Left kidney (tissue), 2 donors: ENCODE data around the gene ABHD17C. TPM values are rescaled to one million over a fixed set of nuclear protein-coding genes. Genes with fewer than 3 reads are reported as not detected.

ENCODE experiments used
- DNase-seq: peaks from one replicate; pipeline ENCODE4 v3.0.0-alpha.2; 2013
- polyA plus RNA-seq: library from polyadenylated mRNA; unstranded; fragments of 120-200 nt; gene quantifications from one replicate; pipeline ENCODE4 v1.2.1, GENCODE V29; 2013; ENCODE audit not compliant: insufficient read length

ABHD17C gene
- polyA plus RNA-seq, 1 donor: 32.7 TPM

- no peak for DNase-seq
Observed at GRCh38 chr15:80727196-80727595, 32.1 kb downstream of the ABHD17C start.

- no peak for DNase-seq
Observed at GRCh38 chr15:80727596-80727995, 32.5 kb downstream of the ABHD17C start.

GRCh38 chr15:80730387-80730786 is 35.3 kb downstream of the ABHD17C start:
- no peak for DNase-seq

- DNase-seq: no peak
Observed at GRCh38 chr15:80730926-80731325, 35.8 kb downstream of the ABHD17C start.

- DNase-seq: no peak
Observed at GRCh38 chr15:80732167-80732566, 37.1 kb downstream of the ABHD17C start.

- DNase-seq: no peak
Observed at GRCh38 chr15:80732818-80733217, 37.7 kb downstream of the ABHD17C start.

- DNase-seq: no peak
Observed at GRCh38 chr15:80733460-80733859, 38.4 kb downstream of the ABHD17C start.

GRCh38 chr15:80735344-80735743 is 40.2 kb downstream of the ABHD17C start:
- DNase-seq: no peak

GRCh38 chr15:80736560-80736959 is 41.5 kb downstream of the ABHD17C start:
- peak; percentile 66 for DNase-seq

- DNase-seq: no peak
Observed at GRCh38 chr15:80739919-80740318, 44.8 kb downstream of the ABHD17C start.

- no peak for DNase-seq
Observed at GRCh38 chr15:80742081-80742480, 47.0 kb downstream of the ABHD17C start.

GRCh38 chr15:80743189-80743833 is 48.2 kb downstream of the ABHD17C start:
- no peak for DNase-seq

- DNase-seq: no peak
Observed at GRCh38 chr15:80744415-80744814, 49.3 kb downstream of the ABHD17C start.

GRCh38 chr15:80744826-80745225 is 49.7 kb downstream of the ABHD17C start:
- no peak for DNase-seq

- no peak for DNase-seq
Observed at GRCh38 chr15:80745888-80746287, 50.8 kb downstream of the ABHD17C start.

- peak; percentile 24 for DNase-seq
Observed at GRCh38 chr15:80747317-80748053, 52.4 kb downstream of the ABHD17C start.

- no peak for DNase-seq
Observed at GRCh38 chr15:80749589-80749988, 54.5 kb downstream of the ABHD17C start.

- DNase-seq: peak; percentile 42
Observed at GRCh38 chr15:80750575-80750974, 55.5 kb downstream of the ABHD17C start.

- no peak for DNase-seq
Observed at GRCh38 chr15:80752204-80752603, 57.1 kb downstream of the ABHD17C start.

- no peak for DNase-seq
Observed at GRCh38 chr15:80753161-80753560, 58.1 kb downstream of the ABHD17C start.

- no peak for DNase-seq
Observed at GRCh38 chr15:80754014-80754413, 58.9 kb downstream of the ABHD17C start.

- no peak for DNase-seq
Observed at GRCh38 chr15:80755885-80756284, 60.8 kb downstream of the ABHD17C start.

- no peak for DNase-seq
Observed at GRCh38 chr15:80758130-80758745, 63.1 kb downstream of the ABHD17C start.
